HG02981 (cell line): ENCODE data around the gene MAD1L1.

Experiments
- ATAC-seq: cut with Tn5 transposase; IDR thresholded peaks from one replicate; pipeline ENCODE4 v1.9.1; 2021; ENCODE audit warnings: mild to moderate bottlenecking, moderate library complexity; ENCODE audit not compliant: unreplicated experiment

The MAD1L1 gene

GRCh38 chr7:2258661-2259365 lies 26.1 kb upstream of the MAD1L1 start:
- no peak for ATAC-seq

GRCh38 chr7:2257651-2258050 lies 24.9 kb upstream of the MAD1L1 start:
- no peak for ATAC-seq

GRCh38 chr7:2257046-2257551 lies 24.4 kb upstream of the MAD1L1 start:
- no peak for ATAC-seq

GRCh38 chr7:2256306-2257045 lies 23.7 kb upstream of the MAD1L1 start:
- no peak for ATAC-seq

GRCh38 chr7:2255145-2256139 lies 22.7 kb upstream of the MAD1L1 start:
- ATAC-seq: no peak

GRCh38 chr7:2254429-2255144 lies 21.8 kb upstream of the MAD1L1 start:
- ATAC-seq: no peak

- no peak for ATAC-seq
Measured at GRCh38 chr7:2253525-2254244, 20.9 kb upstream of the MAD1L1 start.

GRCh38 chr7:2253021-2253420 lies 20.3 kb upstream of the MAD1L1 start:
- ATAC-seq: no peak

- no peak for ATAC-seq
Measured at GRCh38 chr7:2251841-2252771, 19.4 kb upstream of the MAD1L1 start.

GRCh38 chr7:2251381-2251780 lies 18.6 kb upstream of the MAD1L1 start:
- no peak for ATAC-seq

GRCh38 chr7:2249744-2250323 lies 17.1 kb upstream of the MAD1L1 start:
- ATAC-seq: no peak

- no peak for ATAC-seq
Measured at GRCh38 chr7:2248984-2249694, 16.4 kb upstream of the MAD1L1 start.

- ATAC-seq: no peak
Measured at GRCh38 chr7:2247141-2247995, 14.6 kb upstream of the MAD1L1 start.

GRCh38 chr7:2245883-2246675 lies 13.3 kb upstream of the MAD1L1 start:
- no peak for ATAC-seq

GRCh38 chr7:2244404-2244995 lies 11.8 kb upstream of the MAD1L1 start:
- ATAC-seq: no peak

GRCh38 chr7:2243458-2243857 lies 10.7 kb upstream of the MAD1L1 start:
- no peak for ATAC-seq
